ENCODE measurements around the gene CIDEA.

Gene CIDEA

DNA sequence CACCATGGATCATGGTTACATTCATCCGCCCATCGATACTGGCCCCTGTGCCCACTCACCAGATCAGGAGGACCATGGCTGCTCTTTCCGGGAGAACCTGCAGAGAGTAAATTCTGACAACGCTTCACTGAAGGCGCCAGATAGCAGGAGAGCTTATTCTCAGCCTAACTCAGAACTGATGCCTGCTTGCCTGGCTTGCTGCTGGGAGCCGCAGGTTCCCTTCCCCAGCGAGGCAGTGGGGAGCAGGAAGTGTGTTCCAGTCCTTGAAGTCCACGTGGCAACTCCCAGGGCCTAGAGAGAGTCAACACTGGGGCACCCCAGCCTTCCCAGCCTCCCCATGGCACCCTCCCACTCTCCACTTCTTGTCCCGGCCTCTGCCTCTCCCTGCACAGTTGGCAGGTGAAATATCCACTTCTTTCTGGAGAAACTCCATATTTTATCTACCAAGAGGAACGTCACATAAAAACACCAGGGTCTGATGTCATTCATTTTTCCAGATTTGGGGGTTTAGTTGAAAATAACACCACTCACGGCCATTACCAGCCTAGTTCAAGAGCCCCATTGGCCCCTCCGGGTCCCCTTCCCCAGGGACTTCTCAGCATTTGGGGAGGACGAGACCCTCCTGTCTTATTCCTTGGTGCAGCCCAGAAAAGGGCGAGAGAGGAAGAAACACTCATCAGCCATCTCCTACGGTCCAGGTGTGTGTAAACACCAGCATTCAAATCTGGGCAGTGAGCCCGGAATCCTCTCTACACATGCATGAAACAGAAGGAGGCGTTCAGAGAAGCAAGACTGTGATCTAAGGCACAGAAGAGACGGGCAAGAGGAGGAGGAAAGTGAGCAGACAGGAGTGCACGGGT lies 50.4 kb downstream of the CIDEA start:
- Histone ChIP-seq H3K9me2 (replicated peaks; ENCODE audit: insufficient read depth, low read length) (no peaks in the 10 kb centered on the region), H3K4me2 (ENCODE audit: low read depth, low read length) (no peak overlapping the region), H3K27me3 (replicated peaks; ENCODE audit: insufficient read depth, low read length) (peaks cover 15% of the 10 kb centered on the region), H3K9ac (ENCODE audit: low read length) (no peak overlapping the region), H3K4me3 (ENCODE audit: low read length) (no peak overlapping the region), H3F3A (ENCODE audit: insufficient read depth, low read length) (no peaks in the 10 kb centered on the region), H3K4me1 (ENCODE audit: low read length) (no peaks in the 10 kb centered on the region), H3K27ac (ENCODE audit: low read length) (no peak overlapping the region), H3K36me3 (replicated peaks; ENCODE audit: insufficient read depth, low read length) (no peaks in the 10 kb centered on the region), H4K20me1 (ENCODE audit: insufficient read depth, low read length) (no peaks in the 10 kb centered on the region), H3K79me2 (ENCODE audit: low read length) (no peaks in the 10 kb centered on the region), H3K9me3 (replicated peaks; ENCODE audit: insufficient read depth, low read length) (no peaks in the 10 kb centered on the region), H2AFZ (ENCODE audit: low read length) (no peak overlapping the region)
- TF ChIP-seq EZH2phosphoT487 (IDR thresholded peaks at IDR 0.05; ENCODE audit: low read length), result no peak
- TF ChIP-seq, protein P1, sequence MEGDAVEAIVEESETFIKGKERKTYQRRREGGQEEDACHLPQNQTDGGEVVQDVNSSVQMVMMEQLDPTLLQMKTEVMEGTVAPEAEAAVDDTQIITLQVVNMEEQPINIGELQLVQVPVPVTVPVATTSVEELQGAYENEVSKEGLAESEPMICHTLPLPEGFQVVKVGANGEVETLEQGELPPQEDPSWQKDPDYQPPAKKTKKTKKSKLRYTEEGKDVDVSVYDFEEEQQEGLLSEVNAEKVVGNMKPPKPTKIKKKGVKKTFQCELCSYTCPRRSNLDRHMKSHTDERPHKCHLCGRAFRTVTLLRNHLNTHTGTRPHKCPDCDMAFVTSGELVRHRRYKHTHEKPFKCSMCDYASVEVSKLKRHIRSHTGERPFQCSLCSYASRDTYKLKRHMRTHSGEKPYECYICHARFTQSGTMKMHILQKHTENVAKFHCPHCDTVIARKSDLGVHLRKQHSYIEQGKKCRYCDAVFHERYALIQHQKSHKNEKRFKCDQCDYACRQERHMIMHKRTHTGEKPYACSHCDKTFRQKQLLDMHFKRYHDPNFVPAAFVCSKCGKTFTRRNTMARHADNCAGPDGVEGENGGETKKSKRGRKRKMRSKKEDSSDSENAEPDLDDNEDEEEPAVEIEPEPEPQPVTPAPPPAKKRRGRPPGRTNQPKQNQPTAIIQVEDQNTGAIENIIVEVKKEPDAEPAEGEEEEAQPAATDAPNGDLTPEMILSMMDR (IDR thresholded peaks at IDR 0.05; ENCODE audit: low read length), result no peak
- no peak for TF ChIP-seq EZH2 (optimal IDR thresholded peaks at IDR 0.05; ENCODE audit: low read depth, low read length)
- no peak for DNase-seq

DNA sequence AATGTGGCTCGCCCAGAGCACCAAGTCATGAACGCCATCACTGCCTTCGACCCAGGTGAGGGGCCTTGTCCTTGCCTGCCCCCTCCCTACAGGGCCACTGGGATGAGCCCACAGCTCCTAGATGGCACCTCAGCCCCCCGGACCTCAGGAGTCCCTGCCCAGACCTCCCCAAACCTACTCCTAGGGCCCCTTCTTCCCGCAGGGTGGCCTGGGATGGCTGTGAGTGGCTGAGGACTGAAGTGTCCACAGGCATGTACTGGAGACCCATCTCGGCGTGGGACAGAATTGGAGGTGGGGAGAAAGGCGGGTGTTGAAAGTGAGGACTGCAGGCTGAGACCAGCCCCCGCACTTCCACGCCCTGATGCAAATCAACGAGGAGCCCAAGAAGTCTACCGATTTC lies 51.0 kb downstream of the CIDEA start:
- Histone ChIP-seq H3F3A (ENCODE audit: insufficient read depth, low read length) (no peaks in the 10 kb centered on the region), H2AFZ (ENCODE audit: low read length) (no peak overlapping the region), H3K79me2 (ENCODE audit: low read length) (no peaks in the 10 kb centered on the region), H3K27ac (ENCODE audit: low read length) (no peak overlapping the region), H3K9me2 (replicated peaks; ENCODE audit: insufficient read depth, low read length) (no peaks in the 10 kb centered on the region), H3K27me3 (replicated peaks; ENCODE audit: insufficient read depth, low read length) (peaks cover 15% of the 10 kb centered on the region), H3K9ac (ENCODE audit: low read length) (no peak overlapping the region), H3K4me3 (ENCODE audit: low read length) (no peak overlapping the region), H3K36me3 (replicated peaks; ENCODE audit: insufficient read depth, low read length) (no peaks in the 10 kb centered on the region), H3K9me3 (replicated peaks; ENCODE audit: insufficient read depth, low read length) (no peaks in the 10 kb centered on the region), H3K4me1 (ENCODE audit: low read length) (no peaks in the 10 kb centered on the region), H4K20me1 (ENCODE audit: insufficient read depth, low read length) (no peaks in the 10 kb centered on the region), H3K4me2 (ENCODE audit: low read depth, low read length) (no peak overlapping the region)
- no peak for TF ChIP-seq EZH2phosphoT487 (IDR thresholded peaks at IDR 0.05; ENCODE audit: low read length)
- TF ChIP-seq, protein P1 (IDR thresholded peaks at IDR 0.05; ENCODE audit: low read length), result no peak
- TF ChIP-seq EZH2 (optimal IDR thresholded peaks at IDR 0.05; ENCODE audit: low read depth, low read length), result no peak
- no peak for DNase-seq

- Histone ChIP-seq H3K9me3 (replicated peaks; ENCODE audit: insufficient read depth, low read length) (no peaks in the 10 kb centered on the region), H3K4me2 (ENCODE audit: low read depth, low read length) (no peak overlapping the region), H3K4me3 (ENCODE audit: low read length) (no peak overlapping the region), H3F3A (ENCODE audit: insufficient read depth, low read length) (no peaks in the 10 kb centered on the region), H3K79me2 (ENCODE audit: low read length) (no peaks in the 10 kb centered on the region), H3K27ac (ENCODE audit: low read length) (no peak overlapping the region), H4K20me1 (ENCODE audit: insufficient read depth, low read length) (no peaks in the 10 kb centered on the region), H3K27me3 (replicated peaks; ENCODE audit: insufficient read depth, low read length) (peaks cover 15% of the 10 kb centered on the region), H2AFZ (ENCODE audit: low read length) (no peak overlapping the region), H3K9me2 (replicated peaks; ENCODE audit: insufficient read depth, low read length) (no peaks in the 10 kb centered on the region), H3K9ac (ENCODE audit: low read length) (no peak overlapping the region), H3K4me1 (ENCODE audit: low read length) (no peaks in the 10 kb centered on the region), H3K36me3 (replicated peaks; ENCODE audit: insufficient read depth, low read length) (no peaks in the 10 kb centered on the region)
- TF ChIP-seq EZH2 (optimal IDR thresholded peaks at IDR 0.05; ENCODE audit: low read depth, low read length), result no peak
- TF ChIP-seq, protein P1 (IDR thresholded peaks at IDR 0.05; ENCODE audit: low read length), result no peak
- TF ChIP-seq EZH2phosphoT487 (IDR thresholded peaks at IDR 0.05; ENCODE audit: low read length), result no peak
- no peak for DNase-seq
Measured at GRCh38 chr18:12305930-12306629, 51.9 kb downstream of the CIDEA start.

Data from MM.1S (cell line).